HG03103 (cell line): ENCODE data around the gene DDX1.

Experiments
- ATAC-seq: cut with Tn5 transposase; IDR thresholded peaks from one replicate; pipeline ENCODE4 v1.9.1; 2021; ENCODE audit warnings: low read depth; ENCODE audit not compliant: unreplicated experiment

DDX1 gene

DNA sequence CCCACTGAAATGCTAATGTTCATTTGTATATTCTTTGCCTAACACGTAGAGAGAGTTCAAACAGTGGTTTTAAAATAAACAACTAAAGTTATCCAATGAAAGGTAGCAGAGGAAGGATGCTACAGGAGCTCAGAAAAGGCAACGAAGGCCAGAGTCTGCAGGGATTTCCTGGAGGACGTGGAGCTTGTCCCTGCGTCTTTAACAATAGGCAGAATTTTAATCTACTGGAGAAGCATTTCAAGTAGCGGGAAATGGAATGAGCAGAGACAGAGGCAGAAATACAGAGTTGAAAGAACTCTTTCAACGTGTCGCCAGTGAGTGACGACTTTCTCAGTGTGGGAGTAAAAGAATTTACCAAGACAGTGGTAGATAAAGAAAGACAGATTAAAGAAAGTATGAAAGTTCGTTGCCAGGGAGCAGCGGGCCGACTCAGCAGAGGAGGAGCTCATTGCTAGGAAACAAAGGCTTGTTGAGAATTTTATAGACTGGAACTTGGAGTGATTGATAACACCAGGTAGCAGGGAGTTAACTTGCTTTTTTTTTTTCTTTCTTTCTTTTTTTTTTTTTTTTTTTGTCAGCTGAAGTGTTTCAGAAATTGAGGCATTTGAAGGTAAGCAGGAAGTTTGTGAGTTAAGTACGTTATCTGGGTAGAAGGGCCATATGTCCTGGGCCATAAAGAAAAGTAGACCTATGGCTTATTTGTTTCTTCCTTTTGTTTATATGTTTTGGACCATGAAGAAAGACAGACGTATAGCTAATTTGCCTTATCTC, 29.9 kb upstream of the DDX1 start:
- peak; percentile 12 for ATAC-seq

- ATAC-seq, result no peak
Measured at GRCh38 chr2:15562354-15563031, 29.2 kb upstream of the DDX1 start.

DNA sequence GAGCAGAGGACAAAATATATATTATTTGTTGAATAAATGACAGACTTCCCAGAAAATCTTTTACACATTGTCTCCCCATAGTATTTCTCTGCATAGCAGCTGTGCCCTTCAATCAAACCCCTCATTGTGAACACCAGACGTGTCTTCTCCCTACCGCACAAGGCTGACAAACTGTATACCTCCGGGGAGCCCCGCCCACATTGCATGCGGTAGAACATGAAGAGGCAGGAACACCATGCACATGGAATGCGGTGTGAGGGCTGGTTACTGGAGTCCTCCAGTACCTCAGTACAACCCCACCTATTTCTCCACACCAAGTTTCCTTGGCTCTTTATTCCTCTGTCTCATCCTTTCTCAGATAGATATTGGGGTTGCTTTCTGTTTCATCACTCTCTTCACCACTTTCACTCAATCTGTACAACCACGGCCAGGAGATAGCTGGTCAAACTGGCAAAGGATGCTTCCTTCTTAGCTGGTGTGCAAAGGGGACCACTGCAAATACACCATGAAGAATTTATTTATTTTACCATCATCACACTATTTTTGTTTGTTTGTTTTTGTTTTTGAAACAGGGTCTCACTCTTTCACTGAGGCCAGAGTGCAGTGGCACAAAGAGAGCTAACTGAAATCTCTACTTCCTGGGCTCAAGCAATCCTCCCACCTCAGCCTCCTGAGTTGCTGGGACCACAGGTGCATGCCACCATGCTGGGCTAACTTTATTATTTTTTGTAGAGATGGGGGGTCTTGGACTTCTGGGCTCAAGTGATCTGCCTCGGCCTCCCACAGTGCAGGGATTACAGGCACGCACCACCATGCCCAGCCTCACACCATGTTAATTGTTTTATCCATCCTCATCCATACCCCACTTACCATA, 28.2 kb upstream of the DDX1 start:
- no peak for ATAC-seq

DNA sequence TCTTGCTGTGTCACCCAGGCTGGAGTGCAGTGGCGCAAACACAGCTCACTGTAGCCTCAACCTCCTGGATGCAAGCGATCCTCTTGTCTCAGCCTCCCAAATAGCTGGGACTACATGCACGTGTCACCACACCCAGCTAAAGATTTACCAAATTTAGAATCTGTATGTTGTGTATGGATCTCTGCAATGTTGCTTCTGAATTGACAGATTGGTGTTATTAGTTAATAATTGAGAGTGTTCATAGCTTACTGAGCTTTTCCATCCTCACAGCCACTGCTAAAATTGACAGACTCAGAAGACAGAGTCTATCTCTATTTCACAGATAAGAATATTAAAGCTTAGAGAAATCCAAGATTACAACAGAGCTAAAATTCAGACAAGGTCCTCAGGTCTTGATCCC, 26.3 kb upstream of the DDX1 start:
- ATAC-seq, result no peak

DNA sequence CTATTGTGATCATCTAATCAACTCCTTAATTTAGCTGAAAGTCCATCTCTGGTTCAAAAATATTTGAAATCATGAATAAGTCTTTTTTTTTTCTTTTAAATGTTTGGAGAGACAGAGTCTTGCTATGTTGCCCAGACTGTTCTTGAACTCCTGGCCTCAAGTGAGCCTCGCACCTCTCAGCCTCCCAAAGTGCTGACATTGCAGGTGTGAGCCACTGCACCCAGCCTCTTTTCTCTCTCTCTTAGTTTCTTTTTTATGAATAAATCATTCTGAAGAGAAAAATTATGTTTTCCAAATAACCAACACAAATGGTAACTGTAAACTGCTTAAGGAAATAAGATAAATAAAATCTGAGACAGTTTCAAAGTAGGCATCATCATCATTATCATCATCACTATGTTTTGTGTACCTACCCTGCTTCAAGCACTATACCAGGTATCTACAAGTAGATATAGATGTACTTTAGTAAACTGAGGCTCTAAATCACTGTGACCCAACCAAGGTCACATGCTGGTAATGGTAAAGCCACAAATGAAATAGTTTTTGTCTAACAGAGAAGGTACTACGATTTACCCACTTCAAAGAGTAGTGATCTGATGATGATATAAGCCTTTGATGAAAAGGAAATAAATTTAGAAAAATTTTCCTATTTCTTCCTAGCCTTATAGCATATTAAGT, 25.5 kb upstream of the DDX1 start:
- ATAC-seq, result no peak

GRCh38 chr2:15566912-15567311, 24.8 kb upstream of the DDX1 start:
- ATAC-seq, result no peak

- no peak for ATAC-seq
Measured at GRCh38 chr2:15568874-15569273, 22.8 kb upstream of the DDX1 start.

DNA sequence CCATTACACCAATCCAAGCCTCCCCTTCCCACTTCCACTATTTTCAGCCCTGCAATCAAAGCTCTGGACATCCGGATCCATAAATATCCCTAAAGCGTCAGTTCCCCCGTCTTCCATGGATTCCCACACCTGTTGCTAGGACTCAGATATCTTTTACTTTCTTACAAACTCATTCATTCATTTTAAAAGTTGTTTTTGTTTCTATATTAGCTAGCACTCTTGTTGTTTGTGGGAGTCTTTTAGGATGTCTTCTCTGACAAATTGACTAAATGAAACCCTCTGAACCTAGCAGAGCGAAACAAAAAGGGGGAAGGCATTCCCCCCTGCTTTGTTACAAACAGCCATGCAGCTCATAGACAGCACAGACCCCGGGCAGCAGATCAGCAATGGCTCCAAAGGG, 21.6 kb upstream of the DDX1 start:
- no peak for ATAC-seq

- ATAC-seq, result no peak
Measured at GRCh38 chr2:15571729-15572128, 19.9 kb upstream of the DDX1 start.

- peak; percentile 84 for ATAC-seq
Measured at GRCh38 chr2:15577071-15577735, 14.5 kb upstream of the DDX1 start.

DNA sequence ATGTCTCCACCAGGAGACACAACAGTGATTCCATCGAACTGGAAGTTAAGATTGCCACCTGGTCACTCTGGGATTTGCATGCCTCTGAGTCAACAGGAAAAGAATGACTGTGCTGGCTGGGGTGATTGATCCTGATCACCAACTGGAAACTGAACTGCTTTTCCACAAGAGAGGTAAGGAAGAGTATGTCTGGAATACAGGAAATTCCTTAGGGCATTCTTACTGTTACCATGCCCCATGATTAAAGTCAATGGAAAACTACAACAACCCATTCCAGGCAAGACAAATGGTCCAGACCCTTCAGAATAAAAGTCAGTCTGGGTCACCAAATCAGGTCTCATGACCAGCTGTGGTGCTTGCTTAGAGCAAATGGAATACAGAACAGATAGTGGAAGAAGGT, 12.0 kb upstream of the DDX1 start:
- no peak for ATAC-seq

- no peak for ATAC-seq
Measured at GRCh38 chr2:15580451-15580850, 11.2 kb upstream of the DDX1 start.

GRCh38 chr2:15582710-15583357, 8.8 kb upstream of the DDX1 start:
- ATAC-seq, result peak; percentile 59

DNA sequence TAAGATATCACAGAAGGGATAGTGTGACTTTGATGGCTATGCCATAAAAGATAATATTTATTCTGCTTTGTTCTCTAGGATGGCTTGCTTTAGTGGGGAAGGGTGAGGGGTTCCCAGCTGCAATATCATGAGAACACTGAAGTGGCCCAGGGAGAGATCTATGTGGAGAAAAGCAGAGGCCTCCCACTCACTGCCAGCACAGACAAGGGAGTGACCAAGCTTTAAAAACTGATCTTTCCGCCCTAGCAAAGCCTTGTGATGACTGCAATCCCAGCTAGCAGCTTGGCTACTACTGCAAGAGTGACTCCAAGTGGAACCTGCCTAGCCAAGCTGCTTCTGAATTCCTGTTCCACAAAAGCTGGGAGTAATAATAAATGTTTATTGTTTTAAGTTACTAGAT, 7.8 kb upstream of the DDX1 start:
- ATAC-seq, result no peak

DNA sequence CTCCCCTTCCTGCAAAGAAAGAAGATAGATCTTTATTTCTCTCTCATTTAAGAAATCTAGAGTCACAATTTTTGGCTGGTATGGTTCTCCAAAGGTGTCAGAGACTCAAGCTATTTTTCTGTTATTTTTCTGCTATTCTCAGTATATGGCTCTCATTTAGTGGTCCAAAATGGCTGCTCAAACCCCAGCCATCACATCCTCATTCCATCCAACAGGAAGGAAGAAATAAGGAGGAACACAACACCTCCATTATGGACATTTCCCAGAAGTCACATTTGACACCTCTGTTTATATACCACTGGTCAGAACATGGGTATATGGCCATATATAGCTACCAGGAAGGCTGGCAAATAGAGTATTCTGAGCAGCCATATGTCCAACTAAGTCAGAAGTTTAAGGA, 7.4 kb upstream of the DDX1 start:
- no peak for ATAC-seq

DNA sequence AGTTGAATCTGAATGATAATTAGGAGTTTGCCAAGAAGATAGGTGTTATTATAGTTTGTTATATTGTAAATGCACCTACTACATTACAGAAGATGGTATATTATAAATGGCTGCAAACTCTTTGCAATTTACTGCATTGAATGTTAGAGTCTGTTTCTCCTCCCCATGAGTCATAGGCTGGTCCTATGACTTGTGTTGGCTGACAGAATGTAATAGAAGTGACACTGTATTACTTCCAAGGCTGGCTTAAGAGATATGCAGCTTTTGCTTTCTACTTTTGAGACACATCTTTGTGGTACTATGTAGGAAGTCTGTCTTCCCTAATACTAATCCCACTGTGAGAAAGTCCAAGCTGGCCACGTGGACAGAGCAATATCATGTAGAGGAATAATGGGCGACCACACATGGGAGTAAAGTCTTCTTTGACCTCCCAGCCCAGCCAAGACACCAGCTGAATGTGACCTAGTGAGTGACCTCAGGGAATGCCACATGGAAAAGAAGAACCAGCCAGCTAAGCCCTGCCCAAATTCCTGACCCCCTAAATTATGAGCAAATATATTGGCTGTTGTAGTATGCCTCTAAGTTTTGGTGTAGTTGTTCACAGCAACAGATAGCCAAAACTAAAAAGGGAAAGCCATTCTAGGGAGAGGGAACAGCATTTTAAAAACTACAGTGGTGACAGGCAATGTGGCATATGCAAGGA, 6.8 kb upstream of the DDX1 start:
- no peak for ATAC-seq

- no peak for ATAC-seq
Measured at GRCh38 chr2:15588329-15588919, 3.2 kb upstream of the DDX1 start.

DNA sequence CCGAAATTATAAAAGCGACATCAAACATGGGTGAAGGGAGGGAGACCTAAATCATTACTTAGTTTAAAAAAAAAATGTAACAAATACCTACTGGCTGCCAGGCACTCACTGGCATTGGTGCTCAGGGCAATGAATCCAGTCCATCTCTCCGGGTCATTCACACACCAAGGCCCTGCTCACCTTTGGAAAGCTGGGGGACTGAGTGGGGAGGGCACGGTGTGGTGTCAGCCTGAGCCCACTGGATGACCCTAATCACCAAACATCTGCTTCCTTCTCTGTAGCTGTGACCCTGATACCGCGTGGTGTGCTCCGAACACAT, 336 bp upstream of the DDX1 start:
- ATAC-seq, result no peak

GRCh38 chr2:15593327-15593705, 1.6 kb downstream of the DDX1 start:
- ATAC-seq, result no peak
